Naive thymus-derived CD4-positive, alpha-beta T cell (primary cell): ENCODE results near the gene OFD1. TPM values are rescaled to one million over a fixed set of nuclear protein-coding genes. Genes with fewer than 3 reads are reported as not detected.

Source experiments
- ATAC-seq: fragments of 150-1000 bp; cut with Tn5 transposase; 2 replicates; pipeline ENCODE4 v1.10.0; 2021; ENCODE audit warnings: mild to moderate bottlenecking, moderate library complexity
- CTCF ChIA-PET: fragments of 350-600 bp; sonication (Branson Sonifier 250); formaldehyde crosslinking; loops from one replicate; lab custom pipeline; 2021; ENCODE audit warnings: antibody characterized with exemption; lab: Charles Lee
- POLR2A ChIA-PET: fragments of 350-600 bp; sonication (Branson Sonifier 250); formaldehyde crosslinking; loops from one replicate; lab custom pipeline; 2021; ENCODE audit warnings: antibody characterized with exemption, inconsistent platforms; lab: Charles Lee
- DNase-seq, 9 donors: peaks; one replicate each; pipeline versions ENCODE4 v3.0.0 to v3.0.0-alpha.2; 2020 to 2022; ENCODE audit warnings: mixed read lengths in 1 of 9
- H3K27ac ChIP-seq: one replicate; pipeline ENCODE4 v1.7.0; 2013; ENCODE audit warnings: mild to moderate bottlenecking, low read depth, low read length, moderate library complexity
- H3K27me3 ChIP-seq, 2 donors: one replicate each; pipeline ENCODE4 v1.7.0; 2013; ENCODE audit warnings: low read length in 2 of 2, mild to moderate bottlenecking in 2 of 2, moderate library complexity in 2 of 2; ENCODE audit not compliant: control insufficient read depth in 2 of 2, insufficient read depth in 2 of 2
- H3K36me3 ChIP-seq, 3 experiments: 1 replicate in 2 of 3; 2 replicates in 1 of 3; pipeline ENCODE4 v1.7.0; 2013; ENCODE audit warnings: low read length in 3 of 3, mild to moderate bottlenecking in 3 of 3, moderate library complexity in 1 of 3; ENCODE audit not compliant: insufficient read depth in 3 of 3, control insufficient read depth in 2 of 3
- H3K4me1 ChIP-seq, 2 donors: one replicate each; pipeline ENCODE4 v1.7.0; 2013; ENCODE audit warnings: low read length in 2 of 2, mild to moderate bottlenecking in 2 of 2, moderate library complexity in 1 of 2; ENCODE audit not compliant: control insufficient read depth in 2 of 2, insufficient read depth in 2 of 2
- H3K4me3 ChIP-seq: 2 replicates; pipeline ENCODE4 v1.7.0; 2013; ENCODE audit warnings: mild to moderate bottlenecking, low read length
- H3K9me3 ChIP-seq, 3 experiments: 1 replicate in 2 of 3; 2 replicates in 1 of 3; pipeline ENCODE4 v1.7.0; 2013; ENCODE audit warnings: low read length in 3 of 3; ENCODE audit not compliant: control insufficient read depth in 2 of 3
- H3K27ac Mint-ChIP-seq, 9 donors: one replicate each; pipeline ENCODE4 v1.8.0; 2020 to 2022; ENCODE audit warnings: mixed read lengths in 9 of 9, mild to moderate bottlenecking in 8 of 9, moderate library complexity in 5 of 9, inconsistent platforms in 2 of 9
- H3K27me3 Mint-ChIP-seq, 5 donors: one replicate each; pipeline ENCODE4 v1.8.0; 2021 to 2022; ENCODE audit warnings: mixed read lengths in 5 of 5, mild to moderate bottlenecking in 1 of 5
- H3K36me3 Mint-ChIP-seq, 5 donors: one replicate each; pipeline ENCODE4 v1.8.0; 2020 to 2022; ENCODE audit warnings: mixed read lengths in 5 of 5, mild to moderate bottlenecking in 3 of 5, inconsistent platforms in 1 of 5
- H3K4me1 Mint-ChIP-seq, 7 donors: one replicate each; pipeline ENCODE4 v1.8.0; 2020 to 2022; ENCODE audit warnings: mixed read lengths in 7 of 7, mild to moderate bottlenecking in 3 of 7, inconsistent platforms in 1 of 7
- H3K4me3 Mint-ChIP-seq, 10 donors: one replicate each; pipeline ENCODE4 v1.8.0; 2020 to 2022; ENCODE audit warnings: mild to moderate bottlenecking in 10 of 10, mixed read lengths in 10 of 10, moderate library complexity in 6 of 10, inconsistent platforms in 2 of 10
- H3K9me3 Mint-ChIP-seq, 11 donors: one replicate each; pipeline ENCODE4 v1.8.0; 2020 to 2022; ENCODE audit warnings: mixed read lengths in 11 of 11, mild to moderate bottlenecking in 4 of 11, inconsistent platforms in 1 of 11, moderate library complexity in 1 of 11
- intact Hi-C, 2 donors: fragments of 100-400 bp; cut with micrococcal nuclease; formaldehyde crosslinking; loops; one replicate each; pipeline ENCODE4 v1.15.1; 2023
- polyA plus RNA-seq, 2 donors: library from polyadenylated mRNA; unstranded; fragments of 300-500 nt; fragmentation: Illumina TruSeq; gene quantifications; one replicate each; pipeline ENCODE4 v1.2.3, GENCODE V29; 2021
- total RNA-seq, 6 experiments: library from RNA in 5 of 6; stranded (reverse) in 5 of 6; gene quantifications; 1 replicate in 5 of 6; 2 replicates in 1 of 6; pipeline ENCODE4 v1.2.3 and lab custom pipeline; 2021 to 2026

Gene OFD1
- total and polyA plus RNA-seq, 7 experiments from 2014 or later, result 30.4 to 142 (median 50.4) TPM

DNA sequence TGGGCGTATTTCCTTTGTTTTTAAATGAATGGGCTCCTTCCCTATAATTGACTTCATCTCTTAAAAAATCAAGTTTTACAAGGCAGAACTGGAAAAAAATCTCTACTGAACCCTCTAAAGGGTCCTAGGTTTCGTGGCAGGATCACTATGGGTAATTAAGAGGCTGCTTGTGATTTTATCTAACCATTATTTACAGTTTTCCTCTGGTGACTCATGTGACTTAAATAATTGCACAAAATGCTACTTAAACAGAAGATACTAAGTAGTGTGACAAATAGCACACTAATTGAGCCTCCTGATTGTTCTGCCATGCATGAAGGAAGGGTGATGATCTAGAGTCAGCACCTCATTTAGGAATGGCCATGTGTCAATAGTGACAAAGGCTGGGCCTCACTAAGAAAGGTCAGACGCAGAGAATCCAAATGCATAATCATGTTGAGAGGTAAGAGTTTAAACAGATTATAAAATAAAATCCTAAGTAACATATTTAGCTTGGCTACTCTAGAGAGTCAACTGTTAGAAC, 35.5 kb downstream of the OFD1 start:
- intact Hi-C loops, result no loop called here
- Mint-ChIP-seq H3K27me3 (no peaks in the 10 kb centered on the region), H3K27ac (peak overlapping the region in 5 of 9 donors; percentile 23 to 69 (median 27))

DNA sequence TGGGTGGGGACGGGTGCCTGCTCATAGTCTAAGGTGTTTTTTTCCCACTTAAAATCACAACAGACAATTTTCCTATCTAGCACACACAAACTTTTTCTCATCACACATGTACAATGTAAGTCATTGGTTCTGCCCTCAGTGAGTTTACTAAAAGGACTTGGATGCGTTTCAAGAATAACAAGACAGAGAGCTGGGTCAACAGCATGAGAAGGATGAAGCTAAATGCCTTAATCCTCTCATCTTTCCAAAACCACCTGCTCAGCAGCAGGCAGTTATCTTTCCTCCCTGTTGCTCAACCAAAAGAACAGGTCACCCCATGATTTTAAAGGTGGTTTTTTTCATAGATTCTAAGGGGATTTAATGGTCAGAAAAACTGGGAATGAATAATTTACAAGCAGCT, 40.1 kb downstream of the OFD1 start:
- intact Hi-C loops, result no loop called here
- Mint-ChIP-seq H3K36me3 (peaks cover 0 to 20% (median 5%) of the 10 kb centered on the region in 5 donors), H3K9me3 (no peaks in the 10 kb centered on the region), H3K4me3 (no peak overlapping the region), H3K27me3 (no peaks in the 10 kb centered on the region), H3K4me1 (peaks cover 0 to 15% (median 2%) of the 10 kb centered on the region in 7 donors), H3K27ac (peak overlapping the region in 2 of 9 donors; percentile 38 to 66)
- Histone ChIP-seq H3K27ac (no peak overlapping the region), H3K9me3 (no peaks in the 10 kb centered on the region), H3K4me3 (no peak overlapping the region), H3K4me1 (no peaks in the 10 kb centered on the region), H3K27me3 (no peaks in the 10 kb centered on the region), H3K36me3 (peaks cover 2 to 18% (median 6%) of the 10 kb centered on the region in 3 experiments)
- ATAC-seq (no peak), DNase-seq (no peak)
- POLR2A ChIA-PET, result no interaction called here
- CTCF ChIA-PET, result no interaction called here

More for the DNA sequence above, 35.5 kb downstream of the OFD1 start:
- H3K4me1 Mint-ChIP-seq, result peaks cover 0 to 28% (median 11%) of the 10 kb centered on the region in 7 donors
- ATAC-seq, result no peak
- Histone ChIP-seq H3K4me3 (no peak overlapping the region), H3K36me3 (peaks cover 2 to 48% (median 7%) of the 10 kb centered on the region in 3 experiments), H3K4me1 (no peaks in the 10 kb centered on the region), H3K9me3 (no peaks in the 10 kb centered on the region), H3K27me3 (no peaks in the 10 kb centered on the region), H3K27ac (no peak overlapping the region)
- ChIA-PET POLR2A (no interaction called here), CTCF (no interaction called here)
- no peak for DNase-seq
- H3K4me3 Mint-ChIP-seq, result no peak overlapping the region
- peaks cover 0 to 35% (median 20%) of the 10 kb centered on the region in 5 donors for H3K36me3 Mint-ChIP-seq
- peaks cover 0 to 1% (median 0%) of the 10 kb centered on the region in 11 donors for H3K9me3 Mint-ChIP-seq

- H3K4me1 ChIP-seq, result no peaks in the 10 kb centered on the region
- H3K4me1 Mint-ChIP-seq, result peaks cover 0 to 4% (median 0%) of the 10 kb centered on the region in 7 donors
- H3K27ac ChIP-seq, result no peak overlapping the region
- DNase-seq (no peak), ATAC-seq (no peak)
- H3K36me3 Mint-ChIP-seq, result peaks cover 0 to 16% (median 3%) of the 10 kb centered on the region in 5 donors
- H3K4me3 ChIP-seq, result no peak overlapping the region
- peaks cover under 1 to 12% (median 6%) of the 10 kb centered on the region in 3 experiments for H3K36me3 ChIP-seq
- no peak overlapping the region for H3K4me3 Mint-ChIP-seq
- intact Hi-C loops, result no loop called here
- no peak overlapping the region for H3K27ac Mint-ChIP-seq
- ChIA-PET POLR2A (no interaction called here), CTCF (no interaction called here)
- H3K27me3 Mint-ChIP-seq, result no peaks in the 10 kb centered on the region
- H3K9me3 ChIP-seq, result no peaks in the 10 kb centered on the region
- no peaks in the 10 kb centered on the region for H3K27me3 ChIP-seq
- no peaks in the 10 kb centered on the region for H3K9me3 Mint-ChIP-seq
These were observed 41.3 kb downstream of the OFD1 start for GRCh38 chrX:13775837-13776236.

- H3K27me3 Mint-ChIP-seq, result no peaks in the 10 kb centered on the region
- intact Hi-C loops, result no loop called here
- no peaks in the 10 kb centered on the region for H3K27me3 ChIP-seq
- H3K4me3 Mint-ChIP-seq, result no peak overlapping the region
- ChIA-PET CTCF (no interaction called here), POLR2A (no interaction called here)
- H3K9me3 Mint-ChIP-seq, result no peaks in the 10 kb centered on the region
- peaks cover 0 to 4% (median 0%) of the 10 kb centered on the region in 7 donors for H3K4me1 Mint-ChIP-seq
- H3K36me3 ChIP-seq, result peaks cover 0 to 12% (median 6%) of the 10 kb centered on the region in 3 experiments
- H3K36me3 Mint-ChIP-seq, result peaks cover 0 to 16% (median 3%) of the 10 kb centered on the region in 5 donors
- DNase-seq, result no peak
- H3K27ac ChIP-seq, result no peak overlapping the region
- H3K4me3 ChIP-seq, result no peak overlapping the region
- no peak for ATAC-seq
- no peaks in the 10 kb centered on the region for H3K4me1 ChIP-seq
- H3K9me3 ChIP-seq, result no peaks in the 10 kb centered on the region
- peak overlapping the region in 1 of 9 donors; percentile 24 for H3K27ac Mint-ChIP-seq
These were observed 41.8 kb downstream of the OFD1 start for GRCh38 chrX:13776387-13776786.

GRCh38 chrX:13778916-13779315, 44.4 kb downstream of the OFD1 start:
- H3K36me3 Mint-ChIP-seq, result peaks cover 0 to 10% (median 3%) of the 10 kb centered on the region in 5 donors
- Histone ChIP-seq H3K27me3 (no peaks in the 10 kb centered on the region), H3K4me3 (no peak overlapping the region), H3K4me1 (no peaks in the 10 kb centered on the region), H3K9me3 (no peaks in the 10 kb centered on the region), H3K27ac (peak overlapping the region; percentile 29), H3K36me3 (peaks cover 0 to 12% (median 6%) of the 10 kb centered on the region in 3 experiments)
- H3K4me3 Mint-ChIP-seq, result no peak overlapping the region
- H3K9me3 Mint-ChIP-seq, result peaks cover 0 to 2% (median 0%) of the 10 kb centered on the region in 11 donors
- no peak for DNase-seq
- ATAC-seq, result no peak
- POLR2A ChIA-PET, result no interaction called here
- peaks cover 0 to 4% (median 0%) of the 10 kb centered on the region in 7 donors for H3K4me1 Mint-ChIP-seq
- H3K27me3 Mint-ChIP-seq, result no peaks in the 10 kb centered on the region
- intact Hi-C loops, result no loop called here
- CTCF ChIA-PET, result no interaction called here
- H3K27ac Mint-ChIP-seq, result peak overlapping the region in 5 of 9 donors; percentile 15 to 66 (median 39)

DNA sequence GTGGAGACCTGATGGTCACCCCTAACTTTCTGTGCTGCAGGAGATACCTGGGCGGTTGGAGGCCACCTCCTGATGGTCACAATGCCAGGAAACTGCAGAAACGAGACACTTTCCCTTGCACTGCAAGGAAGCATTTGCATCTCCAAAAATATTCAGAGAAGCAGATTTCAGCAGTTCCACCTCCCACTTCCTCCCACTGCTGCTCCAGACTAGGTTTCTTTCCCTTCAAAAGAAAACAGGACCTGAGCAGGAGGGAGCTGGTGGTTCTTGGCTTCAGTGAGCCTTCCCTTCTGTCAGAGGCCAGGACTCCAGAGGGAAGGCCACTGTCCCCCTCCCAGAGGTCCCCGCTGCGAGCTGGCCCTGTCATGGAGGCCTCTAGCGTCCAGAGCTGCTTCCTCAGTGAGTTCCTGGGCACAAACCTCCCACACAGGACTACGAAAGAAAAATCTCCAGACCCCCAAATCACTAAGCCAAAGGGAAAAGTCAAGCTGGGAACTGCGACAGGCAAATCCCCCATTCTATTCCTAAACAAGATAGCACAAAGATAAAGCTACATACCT, 46.4 kb downstream of the OFD1 start:
- H3K4me3 ChIP-seq, result no peak overlapping the region
- H3K27ac Mint-ChIP-seq, result peak overlapping the region in 1 of 9 donors; percentile 78
- ATAC-seq (no peak), DNase-seq (no peak)
- H3K27me3 ChIP-seq, result no peaks in the 10 kb centered on the region
- H3K4me1 Mint-ChIP-seq, result peaks cover 0 to 4% (median 0%) of the 10 kb centered on the region in 7 donors
- no peak overlapping the region for H3K4me3 Mint-ChIP-seq
- peaks cover 0 to under 1% (median 0%) of the 10 kb centered on the region in 3 experiments for H3K36me3 ChIP-seq
- peaks cover 0 to 2% (median 0%) of the 10 kb centered on the region in 11 donors for H3K9me3 Mint-ChIP-seq
- H3K36me3 Mint-ChIP-seq, result peaks cover 0 to under 1% (median 0%) of the 10 kb centered on the region in 5 donors
- ChIA-PET CTCF (no interaction called here), POLR2A (no interaction called here)
- intact Hi-C loops, result no loop called here
- no peaks in the 10 kb centered on the region for H3K9me3 ChIP-seq
- no peaks in the 10 kb centered on the region for H3K27me3 Mint-ChIP-seq
- no peaks in the 10 kb centered on the region for H3K4me1 ChIP-seq
- H3K27ac ChIP-seq, result no peak overlapping the region

DNA sequence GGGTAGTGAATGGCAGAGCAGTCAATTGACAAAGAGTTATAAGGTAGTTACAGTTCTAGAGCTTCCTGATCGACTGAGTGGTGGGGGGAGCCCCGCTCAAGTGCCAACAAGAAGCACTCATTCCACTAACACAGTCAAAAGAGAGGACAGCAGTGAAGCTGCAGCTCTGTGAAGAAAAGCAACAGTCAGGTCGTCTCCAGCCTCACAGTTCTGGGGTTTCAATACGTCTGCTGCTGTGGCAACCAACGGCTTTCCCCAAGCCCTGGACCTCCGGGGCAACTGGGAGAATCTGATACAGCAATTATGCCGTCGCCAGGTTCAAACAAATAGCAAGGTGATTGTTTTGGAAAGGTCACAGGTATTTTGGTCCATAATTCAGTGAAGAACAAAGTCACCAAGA, 51.5 kb downstream of the OFD1 start:
- Mint-ChIP-seq H3K4me1 (no peaks in the 10 kb centered on the region), H3K27me3 (no peaks in the 10 kb centered on the region), H3K4me3 (no peak overlapping the region), H3K36me3 (no peaks in the 10 kb centered on the region), H3K27ac (no peak overlapping the region), H3K9me3 (peaks cover 0 to 2% (median 0%) of the 10 kb centered on the region in 11 donors)
- no peaks in the 10 kb centered on the region for H3K36me3 ChIP-seq
- H3K4me1 ChIP-seq, result no peaks in the 10 kb centered on the region
- ATAC-seq (no peak), DNase-seq (no peak)
- no peak overlapping the region for H3K27ac ChIP-seq
- intact Hi-C loops, result no loop called here
- ChIA-PET POLR2A (no interaction called here), CTCF (no interaction called here)
- no peaks in the 10 kb centered on the region for H3K27me3 ChIP-seq
- H3K4me3 ChIP-seq, result no peak overlapping the region
- H3K9me3 ChIP-seq, result no peaks in the 10 kb centered on the region
